Measurements from ENCODE around the gene ARFGEF3.

ARFGEF3 gene

GRCh38 chr6:138389551-138389950 lies 227.8 kb downstream of the ARFGEF3 start:
- no peak for TF ChIP-seq CTCF (IDR thresholded peaks at IDR 0.05)
- DNase-seq (ENCODE audit: low spot score): no peak
- Histone ChIP-seq H3K27ac (no peak overlapping the region), H3K4me3 (no peak overlapping the region)
